Esophagus mucosa (tissue), 1 donor: ENCODE results near the gene EGFL8. TPM values are rescaled to one million over a fixed set of nuclear protein-coding genes. Genes with fewer than 3 reads are reported as not detected.
"Not testable (repeated sequence)": the region's sequence is repeated elsewhere in the genome, so short reads cannot be mapped to it uniquely, and the experiment has no call there.

Source experiments
- ATAC-seq: fragments of 200-7000 bp; cut with Tn5 transposase; one replicate; pipeline ENCODE4 v1.9.1; 2020
- total RNA-seq: library from RNA; stranded (reverse); gene quantifications from one replicate; pipeline ENCODE4 v1.2.4, GENCODE V29; 2023
- donor health status: DM: yes; HTN: yes; CAD: no.

The EGFL8 gene
- total RNA-seq = 10.2 TPM

- no peak for ATAC-seq
These were observed at the start of gene EGFL8 for GRCh38 chr6:32164295-32164694. Gene EGFL8 (plus strand): TSS chr6:32164595. CDS start chr6:32166166, 1,571 bp downstream.

GRCh38 chr6:32114796-32115195 is 49.6 kb upstream of the EGFL8 start:
- ATAC-seq = no peak

- ATAC-seq = no peak
These were observed 48.8 kb upstream of the EGFL8 start for GRCh38 chr6:32115623-32116022.

GRCh38 chr6:32116674-32117073 is 47.7 kb upstream of the EGFL8 start:
- ATAC-seq = no peak

- no peak for ATAC-seq
These were observed 46.9 kb upstream of the EGFL8 start for GRCh38 chr6:32117461-32117860.

GRCh38 chr6:32118782-32119628 is 45.4 kb upstream of the EGFL8 start:
- ATAC-seq = peak; percentile 82

GRCh38 chr6:32120573-32121059 is 43.8 kb upstream of the EGFL8 start:
- no peak for ATAC-seq

- ATAC-seq = no peak
These were observed 40.7 kb upstream of the EGFL8 start for GRCh38 chr6:32123681-32124080.

- ATAC-seq = no peak
These were observed 37.5 kb upstream of the EGFL8 start for GRCh38 chr6:32126880-32127279.

- no peak for ATAC-seq
These were observed 37.0 kb upstream of the EGFL8 start for GRCh38 chr6:32127409-32127716.

- ATAC-seq = peak; percentile 92
These were observed 36.4 kb upstream of the EGFL8 start, which contains the start of gene ATF6B for GRCh38 chr6:32127717-32128592. Gene ATF6B (minus strand): TSS chr6:32128246. CDS start chr6:32128207, 39 bp downstream.

- no peak for ATAC-seq
These were observed 35.6 kb upstream of the EGFL8 start for GRCh38 chr6:32128751-32129296.

- peak; percentile 7 for ATAC-seq
These were observed 34.9 kb upstream of the EGFL8 start for GRCh38 chr6:32129297-32130088.

- no peak for ATAC-seq
These were observed 32.9 kb upstream of the EGFL8 start for GRCh38 chr6:32131439-32131948.

GRCh38 chr6:32132110-32132509 is 32.3 kb upstream of the EGFL8 start:
- peak; percentile 56 for ATAC-seq

- no peak for ATAC-seq
These were observed 30.6 kb upstream of the EGFL8 start for GRCh38 chr6:32133786-32134185.

- ATAC-seq = no peak
These were observed 26.9 kb upstream of the EGFL8 start for GRCh38 chr6:32137454-32137853.

GRCh38 chr6:32139590-32139989 is 24.8 kb upstream of the EGFL8 start:
- no peak for ATAC-seq

GRCh38 chr6:32140420-32141046 is 23.9 kb upstream of the EGFL8 start:
- ATAC-seq = no peak

- ATAC-seq = not testable (repeated sequence)
These were observed 20.2 kb upstream of the EGFL8 start for GRCh38 chr6:32144238-32144637.

GRCh38 chr6:32146287-32146686 is 18.1 kb upstream of the EGFL8 start:
- ATAC-seq = no peak

- no peak for ATAC-seq
These were observed 17.7 kb upstream of the EGFL8 start for GRCh38 chr6:32146687-32147086.
